ENCODE measurements around the gene RPL18.
"Not testable (repeated sequence)": the region's sequence is repeated elsewhere in the genome, so short reads cannot be mapped to it uniquely, and the experiment has no call there.

Gene RPL18

GRCh38 chr19:48659768-48660167 lies 40.8 kb upstream of the RPL18 start:
- H2BK120ac ChIP-seq (ENCODE audit: insufficient read depth, low read length, poor library complexity): no peak overlapping the region
- H3K36me3 ChIP-seq (ENCODE audit: control insufficient read depth in 1 of 2, insufficient read depth in 2 of 2, low read length in 2 of 2): no peaks in the 10 kb centered on the region
- H4K8ac ChIP-seq (ENCODE audit: low read depth, low read length): no peak overlapping the region
- H3K14ac ChIP-seq (ENCODE audit: low read length): no peak overlapping the region
- no peak overlapping the region for H3K9ac ChIP-seq (ENCODE audit: low read length)
- H3K4me3 ChIP-seq (ENCODE audit: low read depth, low read length): no peak overlapping the region
- H3K79me1 ChIP-seq (ENCODE audit: low read length): no peaks in the 10 kb centered on the region
- no peak overlapping the region for H4K12ac ChIP-seq (ENCODE audit: low read depth, low read length)
- H2BK5ac ChIP-seq (ENCODE audit: low read depth, low read length, poor library complexity): no peak overlapping the region
- H3K18ac ChIP-seq (ENCODE audit: low read length): no peak overlapping the region
- H2BK12ac ChIP-seq (ENCODE audit: low read length): no peak overlapping the region
- no peak overlapping the region for H3K4me2 ChIP-seq (ENCODE audit: low read length)
- H3K4ac ChIP-seq (ENCODE audit: low read depth, low read length): no peak overlapping the region
- no peak overlapping the region for H4K91ac ChIP-seq (ENCODE audit: low read depth, low read length)
- H3K27ac ChIP-seq (ENCODE audit: low read depth, low read length): no peak overlapping the region
- peak in 1 of 2 donors; percentile 19 for DNase-seq
- H2AK5ac ChIP-seq (ENCODE audit: low read length): no peak overlapping the region
- no peaks in the 10 kb centered on the region for H3K27me3 ChIP-seq (ENCODE audit: insufficient read depth, low read length)
- WGBS (ENCODE audit: extremely low coverage, insufficient coverage, insufficient read length): no CpG with 5 or more reads among the region's 5 CpGs
- no peak overlapping the region for H3K23ac ChIP-seq (ENCODE audit: low read length)
- H3K79me2 ChIP-seq (ENCODE audit: control insufficient read depth, insufficient read depth, low read length, poor library complexity): no peaks in the 10 kb centered on the region
- H3K9me3 ChIP-seq (ENCODE audit: insufficient read depth, low read depth, low read length): no peaks in the 10 kb centered on the region
- no peaks in the 10 kb centered on the region for H3K4me1 ChIP-seq (ENCODE audit: control insufficient read depth in 1 of 2, insufficient read depth in 2 of 2, low read length in 2 of 2)
- no peak overlapping the region for H2AFZ ChIP-seq (ENCODE audit: insufficient read depth, low read length, poor library complexity)

GRCh38 chr19:48658483-48658882 lies 39.5 kb upstream of the RPL18 start:
- no peaks in the 10 kb centered on the region for H3K36me3 ChIP-seq (ENCODE audit: control insufficient read depth in 1 of 2, insufficient read depth in 2 of 2, low read length in 2 of 2)
- no peak overlapping the region for H2BK5ac ChIP-seq (ENCODE audit: low read depth, low read length, poor library complexity)
- no peaks in the 10 kb centered on the region for H3K9me3 ChIP-seq (ENCODE audit: insufficient read depth, low read depth, low read length)
- H3K4me3 ChIP-seq (ENCODE audit: low read depth, low read length): no peak overlapping the region
- no peak overlapping the region for H2BK120ac ChIP-seq (ENCODE audit: insufficient read depth, low read length, poor library complexity)
- no peak overlapping the region for H3K18ac ChIP-seq (ENCODE audit: low read length)
- H3K9ac ChIP-seq (ENCODE audit: low read length): no peak overlapping the region
- H2AK5ac ChIP-seq (ENCODE audit: low read length): no peak overlapping the region
- no CpG with 5 or more reads among the region's 6 CpGs for WGBS (ENCODE audit: extremely low coverage, insufficient coverage, insufficient read length)
- no peaks in the 10 kb centered on the region for H3K79me1 ChIP-seq (ENCODE audit: low read length)
- no peaks in the 10 kb centered on the region for H3K79me2 ChIP-seq (ENCODE audit: control insufficient read depth, insufficient read depth, low read length, poor library complexity)
- H3K14ac ChIP-seq (ENCODE audit: low read length): no peak overlapping the region
- H2BK12ac ChIP-seq (ENCODE audit: low read length): no peak overlapping the region
- no peak overlapping the region for H4K8ac ChIP-seq (ENCODE audit: low read depth, low read length)
- DNase-seq: no peak
- no peak overlapping the region for H2AFZ ChIP-seq (ENCODE audit: insufficient read depth, low read length, poor library complexity)
- no peak overlapping the region for H3K4me2 ChIP-seq (ENCODE audit: low read length)
- no peak overlapping the region for H3K4ac ChIP-seq (ENCODE audit: low read depth, low read length)
- no peak overlapping the region for H3K27ac ChIP-seq (ENCODE audit: low read depth, low read length)
- H4K91ac ChIP-seq (ENCODE audit: low read depth, low read length): no peak overlapping the region
- no peaks in the 10 kb centered on the region for H3K27me3 ChIP-seq (ENCODE audit: insufficient read depth, low read length)
- no peaks in the 10 kb centered on the region for H3K4me1 ChIP-seq (ENCODE audit: control insufficient read depth in 1 of 2, insufficient read depth in 2 of 2, low read length in 2 of 2)
- no peak overlapping the region for H4K12ac ChIP-seq (ENCODE audit: low read depth, low read length)
- no peak overlapping the region for H3K23ac ChIP-seq (ENCODE audit: low read length)

GRCh38 chr19:48657828-48658227 lies 38.9 kb upstream of the RPL18 start:
- H3K27me3 ChIP-seq (ENCODE audit: insufficient read depth, low read length); H2AFZ ChIP-seq (ENCODE audit: insufficient read depth, low read length, poor library complexity); H4K91ac ChIP-seq (ENCODE audit: low read depth, low read length); H3K4me2 ChIP-seq (ENCODE audit: low read length); H3K27ac ChIP-seq (ENCODE audit: low read depth, low read length); H3K23ac ChIP-seq (ENCODE audit: low read length); H2BK120ac ChIP-seq (ENCODE audit: insufficient read depth, low read length, poor library complexity); H3K4me1 ChIP-seq (ENCODE audit: control insufficient read depth in 1 of 2, insufficient read depth in 2 of 2, low read length in 2 of 2); DNase-seq; H3K18ac ChIP-seq (ENCODE audit: low read length); H2BK12ac ChIP-seq (ENCODE audit: low read length); H3K4ac ChIP-seq (ENCODE audit: low read depth, low read length); H2BK5ac ChIP-seq (ENCODE audit: low read depth, low read length, poor library complexity); H3K9ac ChIP-seq (ENCODE audit: low read length); H4K12ac ChIP-seq (ENCODE audit: low read depth, low read length); H3K79me2 ChIP-seq (ENCODE audit: control insufficient read depth, insufficient read depth, low read length, poor library complexity); H3K79me1 ChIP-seq (ENCODE audit: low read length); H3K4me3 ChIP-seq (ENCODE audit: low read depth, low read length); H2AK5ac ChIP-seq (ENCODE audit: low read length); H4K8ac ChIP-seq (ENCODE audit: low read depth, low read length); H3K14ac ChIP-seq (ENCODE audit: low read length); H3K9me3 ChIP-seq (ENCODE audit: insufficient read depth, low read depth, low read length); H3K36me3 ChIP-seq (ENCODE audit: control insufficient read depth in 1 of 2, insufficient read depth in 2 of 2, low read length in 2 of 2): not testable (repeated sequence)
- no CpG with 5 or more reads among the region's 5 CpGs for WGBS (ENCODE audit: extremely low coverage, insufficient coverage, insufficient read length)

DNA sequence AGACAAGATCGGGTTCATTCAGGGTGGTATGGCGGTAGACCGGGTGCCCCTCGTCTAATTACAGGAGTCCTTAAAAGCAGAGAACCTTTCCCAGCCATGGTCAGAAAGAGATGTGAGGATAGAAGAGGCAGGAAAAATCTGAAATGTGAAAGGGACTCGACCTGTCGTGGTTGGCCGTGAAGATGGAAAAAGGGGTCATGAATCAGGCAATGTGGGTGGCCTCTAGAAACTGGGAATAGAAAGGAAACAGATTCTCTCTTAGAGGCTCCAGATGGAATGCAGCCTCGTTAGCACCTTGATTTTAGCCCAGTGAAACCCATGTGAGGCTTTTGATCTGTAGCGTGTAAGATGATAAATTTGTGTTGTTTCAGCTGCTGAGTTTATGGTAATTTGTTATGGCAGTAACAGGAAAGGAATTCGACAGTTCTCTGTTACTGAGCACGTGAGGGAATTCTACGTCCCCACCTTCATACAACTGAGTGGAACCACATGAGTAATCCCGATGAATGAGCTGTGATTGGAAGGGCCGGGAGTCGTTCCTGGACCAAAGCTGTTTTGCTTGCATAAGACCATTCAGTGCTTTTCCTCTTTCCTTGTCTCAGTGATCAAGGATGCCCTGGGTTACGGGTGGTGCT lies 38.0 kb upstream of the RPL18 start:
- no peak overlapping the region for H4K8ac ChIP-seq (ENCODE audit: low read depth, low read length)
- H3K79me2 ChIP-seq (ENCODE audit: control insufficient read depth, insufficient read depth, low read length, poor library complexity): no peaks in the 10 kb centered on the region
- H4K12ac ChIP-seq (ENCODE audit: low read depth, low read length): no peak overlapping the region
- no CpG with 5 or more reads among the region's 16 CpGs for WGBS (ENCODE audit: extremely low coverage, insufficient coverage, insufficient read length)
- no peaks in the 10 kb centered on the region for H3K79me1 ChIP-seq (ENCODE audit: low read length)
- peak in 1 of 2 donors; percentile 26 for DNase-seq
- H3K4me1 ChIP-seq (ENCODE audit: control insufficient read depth in 1 of 2, insufficient read depth in 2 of 2, low read length in 2 of 2): no peaks in the 10 kb centered on the region
- H3K4ac ChIP-seq (ENCODE audit: low read depth, low read length): no peak overlapping the region
- H2AFZ ChIP-seq (ENCODE audit: insufficient read depth, low read length, poor library complexity): no peak overlapping the region
- no peak overlapping the region for H3K27ac ChIP-seq (ENCODE audit: low read depth, low read length)
- no peaks in the 10 kb centered on the region for H3K36me3 ChIP-seq (ENCODE audit: control insufficient read depth in 1 of 2, insufficient read depth in 2 of 2, low read length in 2 of 2)
- no peak overlapping the region for H2BK120ac ChIP-seq (ENCODE audit: insufficient read depth, low read length, poor library complexity)
- H2BK12ac ChIP-seq (ENCODE audit: low read length): no peak overlapping the region
- H2AK5ac ChIP-seq (ENCODE audit: low read length): no peak overlapping the region
- H3K23ac ChIP-seq (ENCODE audit: low read length): no peak overlapping the region
- H3K9ac ChIP-seq (ENCODE audit: low read length): no peak overlapping the region
- no peak overlapping the region for H3K14ac ChIP-seq (ENCODE audit: low read length)
- H3K4me3 ChIP-seq (ENCODE audit: low read depth, low read length): no peak overlapping the region
- H3K9me3 ChIP-seq (ENCODE audit: insufficient read depth, low read depth, low read length): no peaks in the 10 kb centered on the region
- no peak overlapping the region for H4K91ac ChIP-seq (ENCODE audit: low read depth, low read length)
- H3K18ac ChIP-seq (ENCODE audit: low read length): no peak overlapping the region
- H2BK5ac ChIP-seq (ENCODE audit: low read depth, low read length, poor library complexity): no peak overlapping the region
- no peak overlapping the region for H3K4me2 ChIP-seq (ENCODE audit: low read length)
- H3K27me3 ChIP-seq (ENCODE audit: insufficient read depth, low read length): no peaks in the 10 kb centered on the region
